Fibroblast of the aortic adventitia (primary cell): ENCODE data around the gene SLC6A6. TPM values are rescaled to one million over a fixed set of nuclear protein-coding genes. Genes with fewer than 3 reads are reported as not detected.
"Not testable (repeated sequence)": the region's sequence is repeated elsewhere in the genome, so short reads cannot be mapped to it uniquely, and the experiment has no call there.

Experiments used
- DNase-seq: peaks from one replicate; pipeline ENCODE4 v3.0.0-alpha.2; 2010; ENCODE audit warnings: low read depth
- H3K4me3 ChIP-seq: 2 replicates; pipeline ENCODE4 v1.5.1; 2011; ENCODE audit warnings: low read depth, mild to moderate bottlenecking, control low read depth, low read length, moderate library complexity
- CTCF ChIP-seq: IDR thresholded peaks from 2 replicates; pipeline ENCODE4 v1.5.1; 2011; ENCODE audit warnings: mild to moderate bottlenecking, low read length, control low read depth, inconsistent platforms; ENCODE audit not compliant: insufficient read depth
- total RNA-seq: library from RNA; depleted of rRNA; stranded (reverse); fragments of >200 nt; gene quantifications from 2 replicates; pipeline ENCODE4 v1.2.3, GENCODE V29; 2012; ENCODE audit warnings: low replicate concordance

Gene SLC6A6
- total RNA-seq, 1 donor: 31.4 TPM

GRCh38 chr3:14404186-14404585 is 1.8 kb downstream of the SLC6A6 start:
- no peak for DNase-seq
- TF ChIP-seq CTCF: no peak
- H3K4me3 ChIP-seq: peak overlapping the region; percentile 94

GRCh38 chr3:14404631-14405359 is 2.4 kb downstream of the SLC6A6 start:
- H3K4me3 ChIP-seq: peak overlapping the region; percentile 94
- no peak for TF ChIP-seq CTCF
- DNase-seq: no peak

GRCh38 chr3:14405360-14406238 is 3.2 kb downstream of the SLC6A6 start:
- peak overlapping the region; percentile 94 for H3K4me3 ChIP-seq
- TF ChIP-seq CTCF: no peak
- peak; percentile 60 for DNase-seq

GRCh38 chr3:14406336-14406735 is 3.9 kb downstream of the SLC6A6 start:
- TF ChIP-seq CTCF: no peak
- no peak for DNase-seq
- no peak overlapping the region for H3K4me3 ChIP-seq

- no peak overlapping the region for H3K4me3 ChIP-seq
- no peak for TF ChIP-seq CTCF
- DNase-seq: no peak
Measured at GRCh38 chr3:14406766-14407165, 4.4 kb downstream of the SLC6A6 start.

GRCh38 chr3:14407203-14407602 is 4.8 kb downstream of the SLC6A6 start:
- TF ChIP-seq CTCF: no peak
- no peak overlapping the region for H3K4me3 ChIP-seq
- no peak for DNase-seq

- not testable (repeated sequence) for H3K4me3 ChIP-seq, DNase-seq
Measured at GRCh38 chr3:14409779-14410063, 7.3 kb downstream of the SLC6A6 start.
